Measurements from ENCODE around the gene ZNF282.
"Not testable (repeated sequence)": the region's sequence is repeated elsewhere in the genome, so short reads cannot be mapped to it uniquely, and the experiment has no call there.

ZNF282 gene

DNA sequence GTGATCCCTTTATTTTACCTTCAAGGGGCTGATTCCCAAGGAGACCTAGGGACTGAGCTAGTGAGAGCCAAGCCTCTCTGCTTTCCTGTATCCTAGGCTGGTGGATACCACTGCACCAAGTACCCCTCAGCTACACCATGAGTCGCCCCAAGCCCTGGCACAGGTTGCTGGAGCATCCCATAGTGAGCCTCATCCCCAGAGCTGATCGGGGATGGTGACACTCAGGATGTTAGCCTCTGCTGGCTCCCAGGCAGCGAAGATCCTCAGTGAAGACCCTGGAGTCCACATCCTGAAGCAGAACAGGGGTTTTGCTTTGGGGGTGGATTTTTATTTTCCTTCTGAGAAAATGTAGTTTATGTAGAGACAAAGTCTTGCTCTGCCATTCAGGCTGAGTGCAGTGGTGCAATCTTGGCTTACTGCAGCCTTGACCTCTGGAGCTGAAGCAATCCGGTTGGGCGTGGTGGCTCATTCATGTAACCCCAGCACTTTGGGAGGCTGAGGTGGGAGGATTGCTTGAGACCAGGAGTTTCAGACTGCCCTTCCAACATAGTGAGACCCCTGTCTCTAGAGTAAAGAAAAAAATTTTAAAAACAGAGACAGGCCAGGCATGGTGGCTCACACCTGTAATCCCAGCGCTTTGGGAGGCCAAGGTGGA, 31.6 kb downstream of the ZNF282 start:
- in situ Hi-C loops (cut with MboI; ENCODE audit: low sequenced_read_pairs, unreplicated experiment), result no loop called here
- TF ChIP-seq, protein P1, sequence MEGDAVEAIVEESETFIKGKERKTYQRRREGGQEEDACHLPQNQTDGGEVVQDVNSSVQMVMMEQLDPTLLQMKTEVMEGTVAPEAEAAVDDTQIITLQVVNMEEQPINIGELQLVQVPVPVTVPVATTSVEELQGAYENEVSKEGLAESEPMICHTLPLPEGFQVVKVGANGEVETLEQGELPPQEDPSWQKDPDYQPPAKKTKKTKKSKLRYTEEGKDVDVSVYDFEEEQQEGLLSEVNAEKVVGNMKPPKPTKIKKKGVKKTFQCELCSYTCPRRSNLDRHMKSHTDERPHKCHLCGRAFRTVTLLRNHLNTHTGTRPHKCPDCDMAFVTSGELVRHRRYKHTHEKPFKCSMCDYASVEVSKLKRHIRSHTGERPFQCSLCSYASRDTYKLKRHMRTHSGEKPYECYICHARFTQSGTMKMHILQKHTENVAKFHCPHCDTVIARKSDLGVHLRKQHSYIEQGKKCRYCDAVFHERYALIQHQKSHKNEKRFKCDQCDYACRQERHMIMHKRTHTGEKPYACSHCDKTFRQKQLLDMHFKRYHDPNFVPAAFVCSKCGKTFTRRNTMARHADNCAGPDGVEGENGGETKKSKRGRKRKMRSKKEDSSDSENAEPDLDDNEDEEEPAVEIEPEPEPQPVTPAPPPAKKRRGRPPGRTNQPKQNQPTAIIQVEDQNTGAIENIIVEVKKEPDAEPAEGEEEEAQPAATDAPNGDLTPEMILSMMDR (IDR thresholded peaks at IDR 0.05; ENCODE audit: borderline replicate concordance, control extremely low read depth, extremely low read depth, insufficient read depth, missing control alignments), result no peak
- no peak for DNase-seq (ENCODE audit: low spot score)

DNA sequence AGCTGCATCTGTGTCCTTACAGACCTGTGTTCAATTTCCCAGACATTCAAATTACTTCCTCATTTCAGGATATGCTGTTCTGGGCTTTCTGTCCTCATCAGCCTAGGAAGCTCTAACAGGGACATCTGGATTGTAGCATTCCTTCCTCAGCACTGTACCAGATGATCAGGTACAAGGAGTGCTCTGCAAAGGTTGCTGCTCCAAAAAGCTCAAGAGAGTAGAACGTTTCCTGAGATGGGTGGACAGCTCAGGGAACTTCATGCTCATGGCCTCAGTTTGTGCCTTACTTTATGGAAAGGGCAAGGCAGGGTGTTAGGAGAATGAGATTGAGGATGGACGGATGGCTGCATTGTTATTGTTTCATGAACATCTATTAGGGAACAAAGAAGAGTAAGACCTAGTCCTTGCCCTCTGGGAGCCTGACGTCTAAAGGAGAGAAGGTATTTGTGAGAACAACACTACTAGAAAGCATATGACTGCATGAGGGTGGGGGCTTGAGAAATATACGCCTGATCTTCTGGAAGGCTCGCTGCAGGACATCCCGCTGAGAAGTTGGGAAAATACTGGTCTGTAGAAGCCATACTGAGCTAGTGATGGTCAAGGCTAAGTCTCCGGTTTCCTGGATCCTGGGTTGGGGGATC, 33.6 kb downstream of the ZNF282 start:
- TF ChIP-seq, protein P1 (IDR thresholded peaks at IDR 0.05; ENCODE audit: borderline replicate concordance, control extremely low read depth, extremely low read depth, insufficient read depth, missing control alignments), result no peak
- in situ Hi-C loops (cut with MboI; ENCODE audit: low sequenced_read_pairs, unreplicated experiment), result no loop called here
- no peak for DNase-seq (ENCODE audit: low spot score)

DNA sequence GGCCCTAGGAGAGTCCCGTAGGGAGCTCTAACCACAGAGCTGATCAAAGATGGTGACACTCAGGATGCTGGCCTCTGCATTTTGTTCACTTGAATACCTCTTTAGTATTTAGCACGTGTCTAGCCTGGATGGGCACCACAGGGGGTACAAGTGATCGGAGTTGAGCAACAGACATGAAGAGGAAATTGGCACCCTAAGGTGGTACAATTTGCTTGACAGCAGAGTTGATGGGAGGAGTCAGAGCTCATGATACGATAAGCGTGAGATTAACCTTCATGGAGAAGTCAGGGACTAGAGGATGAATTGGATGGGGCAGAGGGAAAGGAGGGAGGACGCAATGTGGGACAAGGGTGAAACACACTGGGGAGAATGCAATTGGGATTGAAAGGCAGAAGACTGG, 34.2 kb downstream of the ZNF282 start:
- TF ChIP-seq, protein P1 (IDR thresholded peaks at IDR 0.05; ENCODE audit: borderline replicate concordance, control extremely low read depth, extremely low read depth, insufficient read depth, missing control alignments), result no peak
- no peak for DNase-seq (ENCODE audit: low spot score)
- in situ Hi-C loops (cut with MboI; ENCODE audit: low sequenced_read_pairs, unreplicated experiment), result no loop called here

DNA sequence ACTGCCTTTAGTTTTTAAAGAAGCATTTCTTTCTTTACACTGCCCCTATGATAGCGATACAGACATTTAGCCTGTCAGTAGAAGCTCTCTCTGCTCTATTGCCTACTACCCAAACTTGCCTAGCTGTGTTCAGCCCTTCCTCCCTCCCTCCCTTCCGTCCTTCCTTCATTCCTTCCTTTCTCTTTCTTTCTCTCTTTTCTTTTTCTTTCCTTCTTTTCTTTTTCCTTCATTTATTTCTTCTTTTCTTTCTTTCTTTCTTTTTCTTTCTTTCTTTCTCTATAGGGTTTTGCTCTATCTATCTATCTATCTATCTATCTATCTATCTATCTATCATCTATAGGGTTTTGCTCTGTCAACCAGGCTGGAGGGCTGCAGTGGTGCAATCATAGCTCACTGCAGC, 37.0 kb downstream of the ZNF282 start:
- TF ChIP-seq, protein P1 (IDR thresholded peaks at IDR 0.05; ENCODE audit: borderline replicate concordance, control extremely low read depth, extremely low read depth, insufficient read depth, missing control alignments), result no peak
- in situ Hi-C loops (cut with MboI; ENCODE audit: low sequenced_read_pairs, unreplicated experiment), result no loop called here
- no peak for DNase-seq (ENCODE audit: low spot score)

DNA sequence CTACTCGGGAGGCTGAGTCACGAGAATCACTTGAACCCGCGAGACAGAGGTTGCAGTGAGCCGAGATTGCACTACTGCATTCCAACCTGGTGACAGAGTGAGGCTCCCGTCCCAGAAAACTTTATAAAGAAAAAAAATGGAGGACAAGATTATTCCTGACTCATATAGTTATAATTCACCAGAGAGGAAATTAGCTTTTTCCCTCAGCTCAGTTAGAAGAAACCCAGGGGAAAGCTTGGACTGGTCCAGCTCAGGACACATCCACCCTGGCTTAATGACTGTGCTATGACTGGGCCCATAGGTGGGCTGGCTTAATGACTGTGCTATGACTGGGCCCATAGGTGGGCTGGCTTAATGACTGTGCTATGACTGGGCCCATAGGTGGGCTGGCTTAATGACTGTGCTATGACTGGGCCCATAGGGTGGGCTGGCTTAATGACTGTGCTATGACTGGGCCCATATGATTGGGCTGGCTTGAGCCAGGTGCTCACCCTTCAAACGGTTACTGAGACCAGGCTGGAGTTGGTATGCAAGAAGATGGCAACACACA, 38.4 kb downstream of the ZNF282 start:
- DNase-seq (ENCODE audit: low spot score); in situ Hi-C loops (cut with MboI; ENCODE audit: low sequenced_read_pairs, unreplicated experiment): not testable (repeated sequence)

DNA sequence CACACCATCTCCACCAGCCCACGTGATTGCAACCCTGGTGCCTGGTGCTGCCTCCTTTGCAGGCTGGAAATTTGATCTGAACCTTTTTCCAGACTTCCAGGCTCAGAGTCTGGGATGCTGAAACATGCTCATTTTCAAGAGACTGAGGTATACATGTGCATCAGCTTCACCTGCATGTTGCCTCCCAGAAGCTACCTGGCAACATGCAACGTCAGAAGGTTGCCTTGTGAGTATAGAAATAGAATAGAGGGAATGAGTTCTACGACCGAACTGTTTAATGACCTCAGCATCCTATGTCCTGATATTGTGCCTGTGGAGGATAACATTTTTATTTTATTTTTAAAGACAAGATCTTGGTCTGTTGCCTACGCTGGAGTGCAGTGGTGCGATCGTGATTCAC, 42.2 kb downstream of the ZNF282 start:
- TF ChIP-seq, protein P1 (IDR thresholded peaks at IDR 0.05; ENCODE audit: borderline replicate concordance, control extremely low read depth, extremely low read depth, insufficient read depth, missing control alignments), result no peak
- DNase-seq (ENCODE audit: low spot score), result no peak
- in situ Hi-C loops (cut with MboI; ENCODE audit: low sequenced_read_pairs, unreplicated experiment), result no loop called here

DNA sequence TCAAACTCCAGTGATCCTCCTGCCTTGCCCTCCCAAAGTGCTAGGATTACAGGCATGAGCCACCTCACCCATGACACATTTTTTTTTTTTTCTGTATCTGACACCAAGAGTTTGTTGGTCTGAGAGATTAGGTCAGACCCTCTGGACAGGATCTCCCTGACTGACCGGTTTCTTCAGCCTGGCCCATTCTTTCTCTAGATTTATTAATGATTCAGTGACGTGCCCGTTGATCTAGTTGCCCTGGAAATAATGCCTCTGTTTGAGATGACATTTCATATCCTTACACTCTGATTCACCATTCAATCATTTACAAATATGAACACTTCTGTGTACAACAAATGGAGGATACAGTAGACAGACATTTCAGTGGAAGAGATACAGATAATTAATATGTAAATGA, 42.7 kb downstream of the ZNF282 start:
- no peak for DNase-seq (ENCODE audit: low spot score)
- TF ChIP-seq, protein P1 (IDR thresholded peaks at IDR 0.05; ENCODE audit: borderline replicate concordance, control extremely low read depth, extremely low read depth, insufficient read depth, missing control alignments), result no peak
- in situ Hi-C loops (cut with MboI; ENCODE audit: low sequenced_read_pairs, unreplicated experiment), result no loop called here
